Measurements from ENCODE around the gene ZNF628.

ZNF628 gene

GRCh38 chr19:55529636-55530234, 53.3 kb downstream of the ZNF628 start (continued):
- no peak for TF ChIP-seq ZNF404 (tag by site-specific recombination; IDR thresholded peaks at IDR 0.05)
- TF ChIP-seq, protein P1, sequence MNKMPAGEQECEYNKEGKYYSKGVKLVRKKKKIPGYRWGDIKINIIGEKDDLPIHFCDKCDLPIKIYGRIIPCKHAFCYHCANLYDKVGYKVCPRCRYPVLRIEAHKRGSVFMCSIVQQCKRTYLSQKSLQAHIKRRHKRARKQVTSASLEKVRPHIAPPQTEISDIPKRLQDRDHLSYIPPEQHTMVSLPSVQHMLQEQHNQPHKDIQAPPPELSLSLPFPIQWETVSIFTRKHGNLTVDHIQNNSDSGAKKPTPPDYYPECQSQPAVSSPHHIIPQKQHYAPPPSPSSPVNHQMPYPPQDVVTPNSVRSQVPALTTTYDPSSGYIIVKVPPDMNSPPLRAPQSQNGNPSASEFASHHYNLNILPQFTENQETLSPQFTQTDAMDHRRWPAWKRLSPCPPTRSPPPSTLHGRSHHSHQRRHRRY (tag by site-specific recombination; IDR thresholded peaks at IDR 0.05) = no peak
- TF ChIP-seq, protein P2, sequence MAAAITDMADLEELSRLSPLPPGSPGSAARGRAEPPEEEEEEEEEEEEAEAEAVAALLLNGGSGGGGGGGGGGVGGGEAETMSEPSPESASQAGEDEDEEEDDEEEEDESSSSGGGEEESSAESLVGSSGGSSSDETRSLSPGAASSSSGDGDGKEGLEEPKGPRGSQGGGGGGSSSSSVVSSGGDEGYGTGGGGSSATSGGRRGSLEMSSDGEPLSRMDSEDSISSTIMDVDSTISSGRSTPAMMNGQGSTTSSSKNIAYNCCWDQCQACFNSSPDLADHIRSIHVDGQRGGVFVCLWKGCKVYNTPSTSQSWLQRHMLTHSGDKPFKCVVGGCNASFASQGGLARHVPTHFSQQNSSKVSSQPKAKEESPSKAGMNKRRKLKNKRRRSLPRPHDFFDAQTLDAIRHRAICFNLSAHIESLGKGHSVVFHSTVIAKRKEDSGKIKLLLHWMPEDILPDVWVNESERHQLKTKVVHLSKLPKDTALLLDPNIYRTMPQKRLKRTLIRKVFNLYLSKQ (tag by site-specific recombination; IDR thresholded peaks at IDR 0.05; ENCODE audit: borderline replicate concordance) = no peak
- no peak for TF ChIP-seq ZNF26 (tag by site-specific recombination; IDR thresholded peaks at IDR 0.05)
- TF ChIP-seq ZNF704 (tag by site-specific recombination; IDR thresholded peaks at IDR 0.05) = no peak
- no peak for TF ChIP-seq ZNF112 (tag by site-specific recombination; IDR thresholded peaks at IDR 0.05)
- TF ChIP-seq OSR2 (tag by site-specific recombination; IDR thresholded peaks at IDR 0.05) = no peak
- no peak for TF ChIP-seq ZNF626 (tag by site-specific recombination; IDR thresholded peaks at IDR 0.05)
- no peak for TF ChIP-seq ZNF214 (tag by site-specific recombination; IDR thresholded peaks at IDR 0.05; ENCODE audit: borderline replicate concordance)
- no peak for TF ChIP-seq ZNF747 (tag by site-specific recombination; IDR thresholded peaks at IDR 0.05)

- H3K4me3 ChIP-seq (ENCODE audit: low read depth, low read length) = no peak overlapping the region
- no peak overlapping the region for H3K27ac ChIP-seq (ENCODE audit: extremely low read depth, low read depth, low read length)
- H3K9me3 ChIP-seq (ENCODE audit: control insufficient read depth, insufficient read depth, low read depth, low read length) = no peaks in the 10 kb centered on the region
- H3K36me3 ChIP-seq (ENCODE audit: control insufficient read depth in 2 of 2, insufficient read depth in 1 of 2, low read length in 2 of 2) = no peaks in the 10 kb centered on the region
- H3K4me1 ChIP-seq (ENCODE audit: control insufficient read depth, insufficient read depth, low read length) = no peaks in the 10 kb centered on the region
- ChIA-PET CTCF (no interaction called here), POLR2A (no interaction called here)
- TF ChIP-seq ZFHX2 (tag by site-specific recombination; conservative IDR thresholded peaks at IDR 0.05) (peak; percentile 34), EGR2 (tag by site-specific recombination; IDR thresholded peaks at IDR 0.05; ENCODE audit: low read depth) (peak; percentile 49), GLIS1 (tag by site-specific recombination; IDR thresholded peaks at IDR 0.05) (peak; percentile 35), ZNF692 (tag by site-specific recombination; IDR thresholded peaks at IDR 0.05) (0 out of 2 replicates have a peak, but pooled peaks have one; percentile 36)
- TF ChIP-seq, protein P3, sequence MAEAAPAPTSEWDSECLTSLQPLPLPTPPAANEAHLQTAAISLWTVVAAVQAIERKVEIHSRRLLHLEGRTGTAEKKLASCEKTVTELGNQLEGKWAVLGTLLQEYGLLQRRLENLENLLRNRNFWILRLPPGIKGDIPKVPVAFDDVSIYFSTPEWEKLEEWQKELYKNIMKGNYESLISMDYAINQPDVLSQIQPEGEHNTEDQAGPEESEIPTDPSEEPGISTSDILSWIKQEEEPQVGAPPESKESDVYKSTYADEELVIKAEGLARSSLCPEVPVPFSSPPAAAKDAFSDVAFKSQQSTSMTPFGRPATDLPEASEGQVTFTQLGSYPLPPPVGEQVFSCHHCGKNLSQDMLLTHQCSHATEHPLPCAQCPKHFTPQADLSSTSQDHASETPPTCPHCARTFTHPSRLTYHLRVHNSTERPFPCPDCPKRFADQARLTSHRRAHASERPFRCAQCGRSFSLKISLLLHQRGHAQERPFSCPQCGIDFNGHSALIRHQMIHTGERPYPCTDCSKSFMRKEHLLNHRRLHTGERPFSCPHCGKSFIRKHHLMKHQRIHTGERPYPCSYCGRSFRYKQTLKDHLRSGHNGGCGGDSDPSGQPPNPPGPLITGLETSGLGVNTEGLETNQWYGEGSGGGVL (tag by site-specific recombination; IDR thresholded peaks at IDR 0.05) = no peak
Observed at GRCh38 chr19:55530996-55531395, 54.6 kb downstream of the ZNF628 start.

Data from HEK293 (cell line).